ENCODE data around the gene TXNDC15. TPM values are rescaled to one million over a fixed set of nuclear protein-coding genes. Genes with fewer than 3 reads are reported as not detected.

Gene TXNDC15
- total RNA-seq, 1 donor from 2014 or later, result 211 TPM

- no peak for TF ChIP-seq CTCF (IDR thresholded peaks at IDR 0.05)
- peaks cover 0 to 3% of the 10 kb centered on the region in 2 donors for H3K9me3 ChIP-seq
- H3K4me3 ChIP-seq, result no peak overlapping the region
- H3K27ac ChIP-seq, result no peak overlapping the region
- H3K4me1 ChIP-seq, result no peaks in the 10 kb centered on the region
- H3K27me3 ChIP-seq, result no peaks in the 10 kb centered on the region
- H3K36me3 ChIP-seq, result no peaks in the 10 kb centered on the region
- intact Hi-C loops (cut with DNase I), result no loop called here
- DNase-seq (ENCODE audit: low spot score in 2 of 2), result no peak
These were observed 75.1 kb downstream of the TXNDC15 start for GRCh38 chr5:134949316-134949715.

Other genes starting within 250 kb of the TXNDC15 start
- 11.6 TPM for gene SAR1B, start 241.5 kb upstream of the TXNDC15 start, total RNA-seq
- gene SEC24A, start 225.6 kb upstream of the TXNDC15 start, total RNA-seq, result 21.2 TPM
- gene CAMLG, start 135.8 kb upstream of the TXNDC15 start, total RNA-seq, result 12.6 TPM
- gene DDX46, start 115.6 kb upstream of the TXNDC15 start, total RNA-seq, result 84.1 TPM
- gene C5orf24, start 28.4 kb upstream of the TXNDC15 start, total RNA-seq, result 36.5 TPM
- gene PCBD2, start 30.8 kb downstream of the TXNDC15 start, total RNA-seq, result 7.6 TPM
- not detected for gene CATSPER3, start 93.5 kb downstream of the TXNDC15 start, total RNA-seq
- gene PITX1, start 159.9 kb downstream of the TXNDC15 start, total RNA-seq, result 23.8 TPM

Data from ascending aorta (tissue), 2 donors.